Endothelial cell of umbilical vein (primary cell): ENCODE results near the gene IRF8. TPM values are rescaled to one million over a fixed set of nuclear protein-coding genes. Genes with fewer than 3 reads are reported as not detected.

Experiments used
- BruUV-seq: library from RNA; stranded (reverse); fragments of 400-500 nt; replicated peaks from 2 replicates; lab custom pipeline; 2021; lab: Mats Ljungman, UMichigan
- CTCF ChIA-PET: fragments of 300-600, 350-600 bp; sonication (Branson Sonifier 250); formaldehyde crosslinking; loops from one replicate; lab custom pipeline; 2021; ENCODE audit warnings: antibody characterized with exemption, inconsistent platforms; lab: Charles Lee
- POLR2A ChIA-PET: fragments of 300-600, 350-600 bp; sonication (Branson Sonifier 250); formaldehyde crosslinking; loops from one replicate; lab custom pipeline; 2021; ENCODE audit warnings: antibody characterized with exemption, inconsistent platforms; lab: Charles Lee
- DNase-seq: peaks from one replicate; pipeline ENCODE4 v3.0.0-alpha.2; 2011; ENCODE audit warnings: low read depth, low spot score
- FAIRE-seq: peaks from 2 replicates; lab custom pipeline; 2011; peaks lifted over from hg19 to GRCh38; lab: Jason Lieb, UNC
- H2AFZ ChIP-seq: 2 replicates; pipeline ENCODE4 v1.6.0; 2012; ENCODE audit warnings: low read depth, low read length, control low read depth, inconsistent platforms
- H3K27ac ChIP-seq: 2 replicates; pipeline ENCODE4 v1.5.1; 2011; ENCODE audit warnings: low read depth, mild to moderate bottlenecking, control low read depth, low read length, moderate library complexity; ENCODE audit not compliant: insufficient read depth
- H3K27me3 ChIP-seq, 2 experiments: 2 replicates each; pipeline versions ENCODE4 v1.6.0 to v1.6.1; 2011; ENCODE audit warnings: low read length in 2 of 2, mixed read lengths in 1 of 2; ENCODE audit not compliant: control insufficient read depth in 2 of 2, insufficient read depth in 2 of 2
- H3K36me3 ChIP-seq, 2 experiments: 2 replicates in 1 of 2; 3 replicates in 1 of 2; pipeline ENCODE4 v1.5.1; 2011; ENCODE audit warnings: low read length in 2 of 2, mild to moderate bottlenecking in 1 of 2, moderate library complexity in 1 of 2; ENCODE audit not compliant: control insufficient read depth in 2 of 2, insufficient read depth in 2 of 2; ENCODE audit errors: extremely low read depth in 1 of 2
- H3K4me1 ChIP-seq: 3 replicates; pipeline ENCODE4 v1.5.1; 2011; ENCODE audit warnings: mild to moderate bottlenecking, low read length; ENCODE audit not compliant: control insufficient read depth, insufficient read depth; ENCODE audit errors: extremely low read depth
- H3K4me2 ChIP-seq: 2 replicates; pipeline ENCODE4 v1.6.1; 2011; ENCODE audit warnings: low read length, control low read depth, mixed read lengths; ENCODE audit not compliant: insufficient read depth
- H3K4me3 ChIP-seq, 3 experiments: fragments of 200-600 bp in 1 of 3; sonication (generic), shearing (Covaris generic) in 1 of 3; replicated peaks in 1 of 3; 2 replicates each; pipeline ENCODE4 v1.5.1; 2011 to 2016; ENCODE audit warnings: control low read depth in 3 of 3, low read length in 3 of 3, mild to moderate bottlenecking in 2 of 3, inconsistent platforms in 1 of 3, low read depth in 1 of 3, moderate library complexity in 1 of 3; ENCODE audit not compliant: insufficient read depth in 1 of 3
- H3K79me2 ChIP-seq: 2 replicates; pipeline ENCODE4 v1.6.0; 2012; ENCODE audit warnings: low read length, inconsistent platforms; ENCODE audit not compliant: control insufficient read depth, insufficient read depth
- H3K9ac ChIP-seq: replicated peaks from 2 replicates; pipeline ENCODE3; 2011; ENCODE audit warnings: low read length, control low read depth; ENCODE audit not compliant: insufficient read depth; ENCODE audit errors: extremely low read depth
- H3K9me1 ChIP-seq: replicated peaks from 3 replicates; pipeline ENCODE4 v1.6.0; 2011; ENCODE audit warnings: mild to moderate bottlenecking, low read length; ENCODE audit not compliant: control insufficient read depth, insufficient read depth; ENCODE audit errors: extremely low read depth
- H3K9me3 ChIP-seq: replicated peaks from 2 replicates; pipeline ENCODE4 v1.5.1; 2012; ENCODE audit warnings: low read length, inconsistent platforms; ENCODE audit not compliant: control insufficient read depth, insufficient read depth
- H4K20me1 ChIP-seq: replicated peaks from 2 replicates; pipeline ENCODE3; 2011; ENCODE audit warnings: mild to moderate bottlenecking, low read length; ENCODE audit not compliant: control insufficient read depth, insufficient read depth; ENCODE audit errors: extremely low read depth
- CTCF ChIP-seq, 2 donors: IDR thresholded peaks; 1 replicate in 1 of 2; 2 replicates in 1 of 2; pipeline ENCODE4 v1.5.1; 2011; ENCODE audit warnings: low read length in 2 of 2, mild to moderate bottlenecking in 2 of 2, moderate library complexity in 2 of 2, control low read depth in 1 of 2, inconsistent platforms in 1 of 2, low read depth in 1 of 2; ENCODE audit not compliant: insufficient read depth in 1 of 2; ENCODE audit errors: extremely low read depth in 1 of 2
- EZH2 ChIP-seq: IDR thresholded peaks from 2 replicates; pipeline ENCODE4 v1.6.1; 2012; ENCODE audit warnings: borderline replicate concordance, low read depth, mild to moderate bottlenecking, moderate library complexity, low read length, inconsistent platforms; ENCODE audit not compliant: severe bottlenecking
- FOS ChIP-seq: IDR thresholded peaks from 2 replicates; pipeline ENCODE4 v1.6.1; 2011; ENCODE audit warnings: mild to moderate bottlenecking, low read length, moderate library complexity, borderline replicate concordance; ENCODE audit not compliant: insufficient read depth
- GATA2 ChIP-seq: IDR thresholded peaks from 2 replicates; pipeline ENCODE4 v1.7.0; 2011; ENCODE audit warnings: low read depth, mild to moderate bottlenecking, moderate library complexity, mixed read lengths, low read length; ENCODE audit not compliant: insufficient read length, insufficient read depth
- JUN ChIP-seq: IDR thresholded peaks from 2 replicates; pipeline ENCODE4 v1.6.1; 2011; ENCODE audit warnings: borderline replicate concordance, low read depth; ENCODE audit not compliant: insufficient read length, insufficient read depth
- MAX ChIP-seq: IDR thresholded peaks from 2 replicates; pipeline ENCODE4 v1.6.1; 2011; ENCODE audit not compliant: insufficient read depth, insufficient read length
- MYC ChIP-seq: IDR thresholded peaks from one replicate; pipeline ENCODE4 v1.6.1; 2011; ENCODE audit warnings: mild to moderate bottlenecking, low read depth, low read length
- POLR2A ChIP-seq: IDR thresholded peaks from 2 replicates; pipeline ENCODE4 v1.6.1; 2012; ENCODE audit warnings: low read depth, mild to moderate bottlenecking, control low read depth, low read length
- POLR2AphosphoS5 ChIP-seq: IDR thresholded peaks from 2 replicates; pipeline ENCODE4 v1.6.1; 2012; ENCODE audit warnings: low read depth, mild to moderate bottlenecking, control low read depth, low read length, moderate library complexity; ENCODE audit not compliant: insufficient read depth
- dilution Hi-C: fragments of 300-500 bp; cut with MboI; formaldehyde crosslinking; loops from one replicate; pipeline ENCODE4 v1.15.0; 2019; ENCODE audit warnings: low sequenced_read_pairs; ENCODE audit not compliant: extremely low pct_ligation_motif_present
- intact Hi-C: fragments of 100-400 bp; cut with micrococcal nuclease; formaldehyde crosslinking; loops from one replicate; pipeline ENCODE4 v1.10.0; 2022
- polyA plus RNA-seq, 4 experiments: library from polyadenylated mRNA; depleted of rRNA in 3 of 4; stranded (reverse) in 3 of 4; unstranded in 1 of 4; fragments of >200 nt; gene quantifications; 2 replicates each; pipeline versions ENCODE4 v1.2.1 to v1.2.3, GENCODE V29; 2011 to 2012; ENCODE audit warnings: missing spikeins in 1 of 4
- total RNA-seq: library from RNA; stranded (reverse); gene quantifications from 2 replicates; pipeline ENCODE4 v1.2.3, GENCODE V29; 2021

Gene IRF8
- total and polyA plus RNA-seq, 2 donors (not counting 3 experiments of a cell fraction or from before 2014, with no cell fraction given) = not detected

- Histone ChIP-seq H3K9ac (no peak overlapping the region), H2AFZ (no peak overlapping the region), H3K36me3 (no peaks in the 10 kb centered on the region), H3K9me3 (no peaks in the 10 kb centered on the region), H3K27ac (no peak overlapping the region), H4K20me1 (no peaks in the 10 kb centered on the region), H3K27me3 (peaks cover 5 to 12% of the 10 kb centered on the region in 2 experiments), H3K4me3 (no peak overlapping the region), H3K4me2 (no peak overlapping the region), H3K4me1 (no peaks in the 10 kb centered on the region), H3K9me1 (no peaks in the 10 kb centered on the region), H3K79me2 (no peaks in the 10 kb centered on the region)
- no TSS peak for BruUV-seq
- ChIA-PET CTCF (interaction anchor here (2.5 kb wide), 1 partner anchor 106 kb away, joined by 7 read pairs; no protein-coding TSS in a partner anchor), POLR2A (no interaction called here)
- FAIRE-seq (no peak), DNase-seq (no peak)
- TF ChIP-seq FOS = no peak
- no peak for TF ChIP-seq POLR2A
- no peak for TF ChIP-seq CTCF (IDR thresholded peaks at IDR 0.05; ENCODE audit: extremely low read depth in 1 of 2, insufficient read depth in 1 of 2, low read depth in 1 of 2, low read length in 2 of 2)
- TF ChIP-seq MAX = no peak
- no peak for TF ChIP-seq EZH2
- no peak for TF ChIP-seq POLR2AphosphoS5
- TF ChIP-seq GATA2 = no peak
- no peak for TF ChIP-seq JUN
- no peak for TF ChIP-seq MYC
- dilution Hi-C loops (no loop called here), intact Hi-C loops (no loop called here)
Observed at GRCh38 chr16:85927371-85927770, 28.4 kb downstream of the IRF8 start.
